ENCODE data around the gene C11orf68. TPM values are rescaled to one million over a fixed set of nuclear protein-coding genes. Genes with fewer than 3 reads are reported as not detected.

Gene C11orf68
- total and polyA plus RNA-seq, 9 of the 15 experiments (the other 6 are each of a cell fraction or from before 2014, with no cell fraction given): 3.6 to 35.9 (median 12.8) TPM

DNA sequence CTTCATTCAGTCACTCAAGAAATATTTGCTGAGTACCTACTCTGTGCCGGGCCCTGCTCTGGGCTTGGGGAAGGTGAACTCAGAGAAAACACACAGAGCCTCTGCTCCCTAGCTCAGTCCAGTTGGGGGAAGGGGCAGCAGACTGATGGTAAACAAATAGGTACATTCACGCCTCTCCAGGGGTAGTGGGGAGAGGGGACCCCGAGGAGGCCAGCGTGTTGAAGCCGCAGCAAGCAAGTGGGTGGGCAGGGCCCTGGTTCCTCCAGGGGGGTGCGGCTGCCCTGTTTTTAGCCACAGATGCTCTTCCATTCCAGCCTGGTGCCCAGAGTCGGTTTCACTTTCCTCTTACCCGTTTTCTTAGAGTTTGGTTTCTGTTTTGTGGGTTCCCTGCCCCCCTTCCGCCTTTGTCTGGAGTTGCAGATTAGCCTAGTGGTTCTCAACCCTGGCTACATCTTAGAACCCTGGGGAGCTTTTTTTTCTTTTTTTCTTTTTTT is 9.1 kb upstream of the C11orf68 start (continued):
- TF ChIP-seq, protein P1, sequence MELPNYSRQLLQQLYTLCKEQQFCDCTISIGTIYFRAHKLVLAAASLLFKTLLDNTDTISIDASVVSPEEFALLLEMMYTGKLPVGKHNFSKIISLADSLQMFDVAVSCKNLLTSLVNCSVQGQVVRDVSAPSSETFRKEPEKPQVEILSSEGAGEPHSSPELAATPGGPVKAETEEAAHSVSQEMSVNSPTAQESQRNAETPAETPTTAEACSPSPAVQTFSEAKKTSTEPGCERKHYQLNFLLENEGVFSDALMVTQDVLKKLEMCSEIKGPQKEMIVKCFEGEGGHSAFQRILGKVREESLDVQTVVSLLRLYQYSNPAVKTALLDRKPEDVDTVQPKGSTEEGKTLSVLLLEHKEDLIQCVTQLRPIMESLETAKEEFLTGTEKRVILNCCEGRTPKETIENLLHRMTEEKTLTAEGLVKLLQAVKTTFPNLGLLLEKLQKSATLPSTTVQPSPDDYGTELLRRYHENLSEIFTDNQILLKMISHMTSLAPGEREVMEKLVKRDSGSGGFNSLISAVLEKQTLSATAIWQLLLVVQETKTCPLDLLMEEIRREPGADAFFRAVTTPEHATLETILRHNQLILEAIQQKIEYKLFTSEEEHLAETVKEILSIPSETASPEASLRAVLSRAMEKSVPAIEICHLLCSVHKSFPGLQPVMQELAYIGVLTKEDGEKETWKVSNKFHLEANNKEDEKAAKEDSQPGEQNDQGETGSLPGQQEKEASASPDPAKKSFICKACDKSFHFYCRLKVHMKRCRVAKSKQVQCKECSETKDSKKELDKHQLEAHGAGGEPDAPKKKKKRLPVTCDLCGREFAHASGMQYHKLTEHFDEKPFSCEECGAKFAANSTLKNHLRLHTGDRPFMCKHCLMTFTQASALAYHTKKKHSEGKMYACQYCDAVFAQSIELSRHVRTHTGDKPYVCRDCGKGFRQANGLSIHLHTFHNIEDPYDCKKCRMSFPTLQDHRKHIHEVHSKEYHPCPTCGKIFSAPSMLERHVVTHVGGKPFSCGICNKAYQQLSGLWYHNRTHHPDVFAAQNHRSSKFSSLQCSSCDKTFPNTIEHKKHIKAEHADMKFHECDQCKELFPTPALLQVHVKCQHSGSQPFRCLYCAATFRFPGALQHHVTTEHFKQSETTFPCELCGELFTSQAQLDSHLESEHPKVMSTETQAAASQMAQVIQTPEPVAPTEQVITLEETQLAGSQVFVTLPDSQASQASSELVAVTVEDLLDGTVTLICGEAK (IDR thresholded peaks at IDR 0.05): peak; percentile 43; the same call in 1 of the 2 replicates
- TF ChIP-seq, protein P1 (CRISPR knock-in tag; IDR thresholded peaks at IDR 0.05): no peak
- TF ChIP-seq SMARCA4 (IDR thresholded peaks at IDR 0.05): peak; percentile 65; the same call in 1 of the 2 replicates
- TF ChIP-seq, protein P2, sequence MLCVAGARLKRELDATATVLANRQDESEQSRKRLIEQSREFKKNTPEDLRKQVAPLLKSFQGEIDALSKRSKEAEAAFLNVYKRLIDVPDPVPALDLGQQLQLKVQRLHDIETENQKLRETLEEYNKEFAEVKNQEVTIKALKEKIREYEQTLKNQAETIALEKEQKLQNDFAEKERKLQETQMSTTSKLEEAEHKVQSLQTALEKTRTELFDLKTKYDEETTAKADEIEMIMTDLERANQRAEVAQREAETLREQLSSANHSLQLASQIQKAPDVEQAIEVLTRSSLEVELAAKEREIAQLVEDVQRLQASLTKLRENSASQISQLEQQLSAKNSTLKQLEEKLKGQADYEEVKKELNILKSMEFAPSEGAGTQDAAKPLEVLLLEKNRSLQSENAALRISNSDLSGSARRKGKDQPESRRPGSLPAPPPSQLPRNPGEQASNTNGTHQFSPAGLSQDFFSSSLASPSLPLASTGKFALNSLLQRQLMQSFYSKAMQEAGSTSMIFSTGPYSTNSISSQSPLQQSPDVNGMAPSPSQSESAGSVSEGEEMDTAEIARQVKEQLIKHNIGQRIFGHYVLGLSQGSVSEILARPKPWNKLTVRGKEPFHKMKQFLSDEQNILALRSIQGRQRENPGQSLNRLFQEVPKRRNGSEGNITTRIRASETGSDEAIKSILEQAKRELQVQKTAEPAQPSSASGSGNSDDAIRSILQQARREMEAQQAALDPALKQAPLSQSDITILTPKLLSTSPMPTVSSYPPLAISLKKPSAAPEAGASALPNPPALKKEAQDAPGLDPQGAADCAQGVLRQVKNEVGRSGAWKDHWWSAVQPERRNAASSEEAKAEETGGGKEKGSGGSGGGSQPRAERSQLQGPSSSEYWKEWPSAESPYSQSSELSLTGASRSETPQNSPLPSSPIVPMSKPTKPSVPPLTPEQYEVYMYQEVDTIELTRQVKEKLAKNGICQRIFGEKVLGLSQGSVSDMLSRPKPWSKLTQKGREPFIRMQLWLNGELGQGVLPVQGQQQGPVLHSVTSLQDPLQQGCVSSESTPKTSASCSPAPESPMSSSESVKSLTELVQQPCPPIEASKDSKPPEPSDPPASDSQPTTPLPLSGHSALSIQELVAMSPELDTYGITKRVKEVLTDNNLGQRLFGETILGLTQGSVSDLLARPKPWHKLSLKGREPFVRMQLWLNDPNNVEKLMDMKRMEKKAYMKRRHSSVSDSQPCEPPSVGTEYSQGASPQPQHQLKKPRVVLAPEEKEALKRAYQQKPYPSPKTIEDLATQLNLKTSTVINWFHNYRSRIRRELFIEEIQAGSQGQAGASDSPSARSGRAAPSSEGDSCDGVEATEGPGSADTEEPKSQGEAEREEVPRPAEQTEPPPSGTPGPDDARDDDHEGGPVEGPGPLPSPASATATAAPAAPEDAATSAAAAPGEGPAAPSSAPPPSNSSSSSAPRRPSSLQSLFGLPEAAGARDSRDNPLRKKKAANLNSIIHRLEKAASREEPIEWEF (CRISPR knock-in tag; IDR thresholded peaks at IDR 0.05): 0 out of 2 replicates have a peak, but pooled peaks have one; percentile 65
- TF ChIP-seq, protein P3, sequence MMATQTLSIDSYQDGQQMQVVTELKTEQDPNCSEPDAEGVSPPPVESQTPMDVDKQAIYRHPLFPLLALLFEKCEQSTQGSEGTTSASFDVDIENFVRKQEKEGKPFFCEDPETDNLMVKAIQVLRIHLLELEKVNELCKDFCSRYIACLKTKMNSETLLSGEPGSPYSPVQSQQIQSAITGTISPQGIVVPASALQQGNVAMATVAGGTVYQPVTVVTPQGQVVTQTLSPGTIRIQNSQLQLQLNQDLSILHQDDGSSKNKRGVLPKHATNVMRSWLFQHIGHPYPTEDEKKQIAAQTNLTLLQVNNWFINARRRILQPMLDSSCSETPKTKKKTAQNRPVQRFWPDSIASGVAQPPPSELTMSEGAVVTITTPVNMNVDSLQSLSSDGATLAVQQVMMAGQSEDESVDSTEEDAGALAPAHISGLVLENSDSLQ (IDR thresholded peaks at IDR 0.05): no peak
- TF ChIP-seq, protein P4, sequence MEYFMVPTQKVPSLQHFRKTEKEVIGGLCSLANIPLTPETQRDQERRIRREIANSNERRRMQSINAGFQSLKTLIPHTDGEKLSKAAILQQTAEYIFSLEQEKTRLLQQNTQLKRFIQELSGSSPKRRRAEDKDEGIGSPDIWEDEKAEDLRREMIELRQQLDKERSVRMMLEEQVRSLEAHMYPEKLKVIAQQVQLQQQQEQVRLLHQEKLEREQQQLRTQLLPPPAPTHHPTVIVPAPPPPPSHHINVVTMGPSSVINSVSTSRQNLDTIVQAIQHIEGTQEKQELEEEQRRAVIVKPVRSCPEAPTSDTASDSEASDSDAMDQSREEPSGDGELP (CRISPR knock-in tag; IDR thresholded peaks at IDR 0.05; ENCODE audit: borderline replicate concordance): peak; percentile 22; the same call in 1 of the 2 replicates
